ENCODE results near the gene GRIN3B. TPM values are rescaled to one million over a fixed set of nuclear protein-coding genes. Genes with fewer than 3 reads are reported as not detected.

GRIN3B gene, protein sequence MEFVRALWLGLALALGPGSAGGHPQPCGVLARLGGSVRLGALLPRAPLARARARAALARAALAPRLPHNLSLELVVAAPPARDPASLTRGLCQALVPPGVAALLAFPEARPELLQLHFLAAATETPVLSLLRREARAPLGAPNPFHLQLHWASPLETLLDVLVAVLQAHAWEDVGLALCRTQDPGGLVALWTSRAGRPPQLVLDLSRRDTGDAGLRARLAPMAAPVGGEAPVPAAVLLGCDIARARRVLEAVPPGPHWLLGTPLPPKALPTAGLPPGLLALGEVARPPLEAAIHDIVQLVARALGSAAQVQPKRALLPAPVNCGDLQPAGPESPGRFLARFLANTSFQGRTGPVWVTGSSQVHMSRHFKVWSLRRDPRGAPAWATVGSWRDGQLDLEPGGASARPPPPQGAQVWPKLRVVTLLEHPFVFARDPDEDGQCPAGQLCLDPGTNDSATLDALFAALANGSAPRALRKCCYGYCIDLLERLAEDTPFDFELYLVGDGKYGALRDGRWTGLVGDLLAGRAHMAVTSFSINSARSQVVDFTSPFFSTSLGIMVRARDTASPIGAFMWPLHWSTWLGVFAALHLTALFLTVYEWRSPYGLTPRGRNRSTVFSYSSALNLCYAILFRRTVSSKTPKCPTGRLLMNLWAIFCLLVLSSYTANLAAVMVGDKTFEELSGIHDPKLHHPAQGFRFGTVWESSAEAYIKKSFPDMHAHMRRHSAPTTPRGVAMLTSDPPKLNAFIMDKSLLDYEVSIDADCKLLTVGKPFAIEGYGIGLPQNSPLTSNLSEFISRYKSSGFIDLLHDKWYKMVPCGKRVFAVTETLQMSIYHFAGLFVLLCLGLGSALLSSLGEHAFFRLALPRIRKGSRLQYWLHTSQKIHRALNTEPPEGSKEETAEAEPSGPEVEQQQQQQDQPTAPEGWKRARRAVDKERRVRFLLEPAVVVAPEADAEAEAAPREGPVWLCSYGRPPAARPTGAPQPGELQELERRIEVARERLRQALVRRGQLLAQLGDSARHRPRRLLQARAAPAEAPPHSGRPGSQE
- polyA plus RNA-seq (2013, experiment 1 of 2) = 0.06 TPM
- 0.10 TPM for polyA plus RNA-seq (2013, experiment 2 of 2)

DNA sequence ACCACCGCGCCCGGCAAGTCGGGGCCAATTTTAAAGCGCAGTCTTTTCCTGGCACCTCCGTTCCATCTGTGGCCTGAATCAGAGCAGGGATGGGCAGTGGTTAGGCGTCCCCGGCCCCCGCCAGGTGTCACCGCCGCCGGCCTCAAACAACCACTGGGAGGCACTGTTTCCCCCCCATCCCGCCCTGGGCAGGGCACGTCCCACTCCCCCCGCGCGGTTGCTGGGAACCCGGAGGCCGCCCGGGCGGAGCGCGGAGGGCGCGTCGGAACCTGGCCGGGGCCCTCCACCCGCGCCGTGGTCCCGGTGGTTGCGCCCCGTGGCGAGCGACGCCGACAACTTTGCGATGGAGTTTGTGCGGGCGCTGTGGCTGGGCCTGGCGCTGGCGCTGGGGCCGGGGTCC lies at the start of gene GRIN3B:
TSS of gene GRIN3B (plus strand) at position 325 of the 400 bp plus-strand sequence. CDS start at position 344, 19 bp downstream.
- Histone ChIP-seq H4K8ac (ENCODE audit: low read depth, low read length) (no peak within 1 kb of the TSS), H3K27ac (ENCODE audit: low read depth, low read length) (no peak within 1 kb of the TSS), H3K79me2 (ENCODE audit: control insufficient read depth, insufficient read depth, low read length) (no peaks in the 10 kb centered on the region), H2BK5ac (ENCODE audit: low read length) (no peak within 1 kb of the TSS), H2BK120ac (ENCODE audit: low read depth, low read length) (no peak within 1 kb of the TSS), H3K4ac (ENCODE audit: low read depth, low read length) (no peak within 1 kb of the TSS), H3K79me1 (ENCODE audit: low read length) (no peaks in the 10 kb centered on the region), H2BK15ac (replicated peaks; ENCODE audit: low read depth) (no peak within 1 kb of the TSS), H3K4me1 (ENCODE audit: control insufficient read depth, low read depth, low read length) (no peaks in the 10 kb centered on the region), H2AK5ac (ENCODE audit: low read length) (no peak within 1 kb of the TSS), H3K27me3 (ENCODE audit: insufficient read depth, low read length, poor library complexity) (peaks cover 5% of the 10 kb centered on the region), H4K5ac (ENCODE audit: low read length) (no peak within 1 kb of the TSS), H3K56ac (ENCODE audit: low read length) (peak within 1 kb of the TSS; percentile 56), H3K4me2 (ENCODE audit: low read length) (peak within 1 kb of the TSS; percentile 52), H3K18ac (ENCODE audit: low read length) (no peak within 1 kb of the TSS), H3K23ac (ENCODE audit: low read length) (no peak within 1 kb of the TSS), H3K36me3 (ENCODE audit: control insufficient read depth, insufficient read depth, low read length) (no peaks in the 10 kb centered on the region), H3K4me3 (ENCODE audit: low read length) (no peak within 1 kb of the TSS), H3K9ac (ENCODE audit: low read length) (peak within 1 kb of the TSS; percentile 44)
- peak; percentile 69 for DNase-seq
- no CpG with 5 or more reads among the region's 43 CpGs for WGBS (ENCODE audit: extremely low coverage, insufficient coverage, low lambda C conversion rate)

DNA sequence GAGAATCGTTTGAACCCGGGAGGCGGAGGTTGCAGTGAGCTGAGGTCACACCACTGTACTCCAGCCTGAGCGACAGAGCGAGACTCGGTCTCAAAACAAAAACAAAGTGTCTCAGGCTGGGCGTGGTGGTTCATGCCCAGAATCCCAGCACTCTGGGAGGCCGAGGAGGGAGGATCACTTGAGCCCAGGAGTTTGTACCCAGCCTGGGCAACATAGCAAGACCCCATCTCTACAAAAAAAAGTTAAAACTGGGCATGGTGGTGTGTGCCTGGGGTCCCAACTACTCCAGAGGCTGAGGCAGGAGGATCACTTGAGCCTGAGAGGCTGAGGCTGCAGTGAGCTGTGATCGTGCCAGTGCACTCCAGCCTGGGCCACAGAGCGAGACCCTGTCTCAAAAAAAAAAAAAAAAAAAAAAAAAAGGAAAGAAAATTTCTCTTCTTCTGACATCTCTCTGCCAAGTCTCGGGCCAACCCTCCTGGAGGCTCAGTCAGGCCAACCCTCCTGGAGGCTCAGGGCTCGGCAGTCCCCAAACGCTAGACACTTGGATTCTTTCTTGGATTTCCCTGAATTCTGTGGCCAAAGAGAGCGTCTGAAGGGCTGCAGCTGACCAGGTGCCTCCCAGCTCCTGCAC lies 48.1 kb upstream of the GRIN3B start:
- no peak overlapping the region for H3K4me3 ChIP-seq (ENCODE audit: low read length)
- H3K18ac ChIP-seq (ENCODE audit: low read length) = peak overlapping the region; percentile 98
- WGBS (ENCODE audit: extremely low coverage, insufficient coverage, low lambda C conversion rate) = no CpG with 5 or more reads among the region's 14 CpGs
- H3K27ac ChIP-seq (ENCODE audit: low read depth, low read length) = peak overlapping the region; percentile 98
- H3K79me2 ChIP-seq (ENCODE audit: control insufficient read depth, insufficient read depth, low read length) = peaks cover 29% of the 10 kb centered on the region
- H3K27me3 ChIP-seq (ENCODE audit: insufficient read depth, low read length, poor library complexity) = no peaks in the 10 kb centered on the region
- H2AK5ac ChIP-seq (ENCODE audit: low read length) = no peak overlapping the region
- peak overlapping the region; percentile 60 for H3K9ac ChIP-seq (ENCODE audit: low read length)
- H3K4me1 ChIP-seq (ENCODE audit: control insufficient read depth, low read depth, low read length) = peaks cover 26% of the 10 kb centered on the region
- H3K4me2 ChIP-seq (ENCODE audit: low read length) = no peak overlapping the region
- H4K5ac ChIP-seq (ENCODE audit: low read length) = no peak overlapping the region
- peak overlapping the region; percentile 1 for H4K8ac ChIP-seq (ENCODE audit: low read depth, low read length)
- H3K23ac ChIP-seq (ENCODE audit: low read length) = no peak overlapping the region
- H2BK120ac ChIP-seq (ENCODE audit: low read depth, low read length) = peak overlapping the region; percentile 40
- peak; percentile 35 for DNase-seq
- H2BK5ac ChIP-seq (ENCODE audit: low read length) = peak overlapping the region; percentile 98
- H3K79me1 ChIP-seq (ENCODE audit: low read length) = peaks cover 15% of the 10 kb centered on the region
- no peaks in the 10 kb centered on the region for H3K36me3 ChIP-seq (ENCODE audit: control insufficient read depth, insufficient read depth, low read length)
- peak overlapping the region; percentile 45 for H2BK15ac ChIP-seq (replicated peaks; ENCODE audit: low read depth)
- H3K56ac ChIP-seq (ENCODE audit: low read length) = peak overlapping the region; percentile 89
- peak overlapping the region; percentile 99 for H3K4ac ChIP-seq (ENCODE audit: low read depth, low read length)

GRCh38 chr19:952680-953444 lies 47.4 kb upstream of the GRIN3B start:
- H3K79me1 ChIP-seq (ENCODE audit: low read length) = peaks cover 14% of the 10 kb centered on the region
- H2BK5ac ChIP-seq (ENCODE audit: low read length) = peak overlapping the region; percentile 98
- peak overlapping the region; percentile 89 for H3K56ac ChIP-seq (ENCODE audit: low read length)
- H3K4me2 ChIP-seq (ENCODE audit: low read length) = peak overlapping the region; percentile 50
- no peak overlapping the region for H3K4me3 ChIP-seq (ENCODE audit: low read length)
- H3K4me1 ChIP-seq (ENCODE audit: control insufficient read depth, low read depth, low read length) = peaks cover 26% of the 10 kb centered on the region
- no peak overlapping the region for H2AK5ac ChIP-seq (ENCODE audit: low read length)
- peak overlapping the region; percentile 67 for H4K8ac ChIP-seq (ENCODE audit: low read depth, low read length)
- peak overlapping the region; percentile 68 for H3K9ac ChIP-seq (ENCODE audit: low read length)
- peak overlapping the region; percentile 45 for H2BK15ac ChIP-seq (replicated peaks; ENCODE audit: low read depth)
- peak overlapping the region; percentile 86 for H2BK120ac ChIP-seq (ENCODE audit: low read depth, low read length)
- peak overlapping the region; percentile 99 for H3K4ac ChIP-seq (ENCODE audit: low read depth, low read length)
- peak overlapping the region; percentile 15 for H3K23ac ChIP-seq (ENCODE audit: low read length)
- H3K79me2 ChIP-seq (ENCODE audit: control insufficient read depth, insufficient read depth, low read length) = peaks cover 27% of the 10 kb centered on the region
- no peaks in the 10 kb centered on the region for H3K27me3 ChIP-seq (ENCODE audit: insufficient read depth, low read length, poor library complexity)
- WGBS (ENCODE audit: extremely low coverage, insufficient coverage, low lambda C conversion rate) = no CpG with 5 or more reads among the region's 21 CpGs
- peak overlapping the region; percentile 98 for H3K27ac ChIP-seq (ENCODE audit: low read depth, low read length)
- peak overlapping the region; percentile 99 for H3K18ac ChIP-seq (ENCODE audit: low read length)
- DNase-seq = peak; percentile 83
- no peaks in the 10 kb centered on the region for H3K36me3 ChIP-seq (ENCODE audit: control insufficient read depth, insufficient read depth, low read length)
- no peak overlapping the region for H4K5ac ChIP-seq (ENCODE audit: low read length)

- H3K23ac ChIP-seq (ENCODE audit: low read length) = peak overlapping the region; percentile 91
- peak overlapping the region; percentile 98 for H3K27ac ChIP-seq (ENCODE audit: low read depth, low read length)
- peaks cover 14% of the 10 kb centered on the region for H3K79me1 ChIP-seq (ENCODE audit: low read length)
- H3K56ac ChIP-seq (ENCODE audit: low read length) = peak overlapping the region; percentile 89
- no peak overlapping the region for H3K4me2 ChIP-seq (ENCODE audit: low read length)
- no peak overlapping the region for H3K4me3 ChIP-seq (ENCODE audit: low read length)
- H4K8ac ChIP-seq (ENCODE audit: low read depth, low read length) = peak overlapping the region; percentile 67
- WGBS (ENCODE audit: extremely low coverage, insufficient coverage, low lambda C conversion rate) = no CpG with 5 or more reads among the region's 33 CpGs
- H3K79me2 ChIP-seq (ENCODE audit: control insufficient read depth, insufficient read depth, low read length) = peaks cover 27% of the 10 kb centered on the region
- H3K4me1 ChIP-seq (ENCODE audit: control insufficient read depth, low read depth, low read length) = peaks cover 26% of the 10 kb centered on the region
- H4K5ac ChIP-seq (ENCODE audit: low read length) = no peak overlapping the region
- peak overlapping the region; percentile 99 for H3K4ac ChIP-seq (ENCODE audit: low read depth, low read length)
- H3K27me3 ChIP-seq (ENCODE audit: insufficient read depth, low read length, poor library complexity) = no peaks in the 10 kb centered on the region
- H2BK5ac ChIP-seq (ENCODE audit: low read length) = peak overlapping the region; percentile 97
- peak; percentile 80 for DNase-seq
- peak overlapping the region; percentile 68 for H3K9ac ChIP-seq (ENCODE audit: low read length)
- peak overlapping the region; percentile 32 for H2AK5ac ChIP-seq (ENCODE audit: low read length)
- H3K18ac ChIP-seq (ENCODE audit: low read length) = peak overlapping the region; percentile 99
- H3K36me3 ChIP-seq (ENCODE audit: control insufficient read depth, insufficient read depth, low read length) = no peaks in the 10 kb centered on the region
- H2BK120ac ChIP-seq (ENCODE audit: low read depth, low read length) = peak overlapping the region; percentile 86
- H2BK15ac ChIP-seq (replicated peaks; ENCODE audit: low read depth) = no peak overlapping the region
Measured at GRCh38 chr19:953445-954271, 46.6 kb upstream of the GRIN3B start.

Measured in mesendoderm (in vitro differentiated cells).